ENCODE data around the gene TMEM8B. TPM values are rescaled to one million over a fixed set of nuclear protein-coding genes. Genes with fewer than 3 reads are reported as not detected.

The TMEM8B gene
- total RNA-seq, 1 experiment from 2014 or later, result 9.3 TPM

DNA sequence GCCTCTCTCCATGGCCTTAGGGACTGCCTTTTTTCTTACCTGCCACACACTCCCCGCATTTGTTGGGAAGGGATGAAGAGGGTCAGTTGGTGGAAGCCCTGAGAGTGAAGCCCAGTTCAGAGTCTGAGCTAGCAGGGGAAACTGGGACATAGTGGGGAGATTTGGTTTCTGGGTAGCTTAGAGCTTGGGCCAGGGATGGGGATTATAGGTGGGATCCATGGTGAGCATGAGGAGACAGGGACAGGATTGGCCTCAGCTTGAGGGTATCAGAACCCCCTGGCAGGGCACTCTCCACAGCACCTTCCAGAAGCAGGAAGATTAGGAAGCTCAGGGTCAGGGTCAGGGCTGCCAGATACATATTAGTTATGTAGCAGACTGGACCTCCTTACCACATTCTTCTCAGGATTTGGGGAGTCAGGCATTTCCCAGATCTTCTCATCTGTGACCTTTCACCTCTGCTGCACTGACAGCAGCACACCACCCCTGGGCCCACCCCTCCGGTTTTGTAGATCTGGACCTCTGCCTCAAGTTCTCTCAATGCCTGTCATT, 23.3 kb downstream of the TMEM8B start:
- Histone ChIP-seq H3K79me2 (ENCODE audit: insufficient read depth, low read length) (no peaks in the 10 kb centered on the region), H2AFZ (ENCODE audit: low read length) (no peak overlapping the region), H3K4ac (ENCODE audit: low read depth, low read length) (no peak overlapping the region), H3K27ac (ENCODE audit: insufficient read length, low read depth, low read length) (no peak overlapping the region), H3K9ac (ENCODE audit: extremely low read depth, insufficient read length, low read length) (no peak overlapping the region), H3K4me2 (ENCODE audit: insufficient read depth, insufficient read length, low read length) (no peak overlapping the region), H3K18ac (ENCODE audit: insufficient read length, low read depth, low read length) (no peak overlapping the region), H3K14ac (ENCODE audit: insufficient read depth, low read length) (no peak overlapping the region), H3K23ac (ENCODE audit: insufficient read length, low read depth, low read length) (no peak overlapping the region), H4K20me1 (ENCODE audit: control insufficient read depth, insufficient read depth, insufficient read length) (no peaks in the 10 kb centered on the region), H3K56ac (ENCODE audit: insufficient read length, low read depth, low read length) (no peak overlapping the region), H2BK15ac (ENCODE audit: low read depth, low read length) (no peak overlapping the region), H2BK20ac (ENCODE audit: low read depth, low read length, poor library complexity, severe bottlenecking) (no peak overlapping the region), H3K4me1 (ENCODE audit: insufficient read depth, low read length) (no peaks in the 10 kb centered on the region), H3K79me1 (ENCODE audit: insufficient read depth, low read depth, low read length, poor library complexity, severe bottlenecking) (no peaks in the 10 kb centered on the region), H2BK120ac (ENCODE audit: low read depth, low read length, poor library complexity, severe bottlenecking) (no peak overlapping the region), H2BK5ac (ENCODE audit: insufficient read length, low read length) (no peak overlapping the region), H4K8ac (replicated peaks; ENCODE audit: insufficient read length, low read depth, low read length) (no peak overlapping the region), H4K91ac (ENCODE audit: insufficient read length, low read depth, low read length) (no peak overlapping the region), H3K9me3 (ENCODE audit: control insufficient read depth, low read depth, low read length) (no peaks in the 10 kb centered on the region), H4K5ac (ENCODE audit: insufficient read length, low read depth, low read length) (no peak overlapping the region), H3K23me2 (ENCODE audit: insufficient read length, low read depth, low read length, poor library complexity, severe bottlenecking) (no peaks in the 10 kb centered on the region), H3T11ph (ENCODE audit: low read length) (no peak overlapping the region), H2AK5ac (ENCODE audit: insufficient read length, low read length) (no peak overlapping the region), H2BK12ac (ENCODE audit: insufficient read length, low read depth, low read length) (no peak overlapping the region), H3K27me3 (ENCODE audit: insufficient read depth, low read length) (no peaks in the 10 kb centered on the region)
- Mint-ChIP-seq H3K9me3 (no peaks in the 10 kb centered on the region), H3K36me3 (ENCODE audit: insufficient read depth in 1 of 3, low read depth in 3 of 3) (peaks cover under 1 to 10% (median 6%) of the 10 kb centered on the region in 3 experiments; a peak in 4 of 7 replicates), H3K4me3 (no peak overlapping the region), H3K27me3 (ENCODE audit: low read depth) (peaks cover 8% of the 10 kb centered on the region), H3K4me1 (no peaks in the 10 kb centered on the region), H3K27ac (no peak overlapping the region)
- WGBS (ENCODE audit: extremely low coverage, insufficient read length, low lambda C conversion rate), result no CpG with 5 or more reads among the region's 2 CpGs
- DNase-seq, result peak; percentile 15
- TF ChIP-seq CTCF (conservative IDR thresholded peaks at IDR 0.05), result no peak
